Endothelial cell of umbilical vein (primary cell): ENCODE data around the gene TUBGCP2. TPM values are rescaled to one million over a fixed set of nuclear protein-coding genes. Genes with fewer than 3 reads are reported as not detected.

Experiments
- BruUV-seq: library from RNA; stranded (reverse); fragments of 400-500 nt; replicated peaks from 2 replicates; lab custom pipeline; 2021; lab: Mats Ljungman, UMichigan
- CTCF ChIA-PET: fragments of 300-600, 350-600 bp; sonication (Branson Sonifier 250); formaldehyde crosslinking; loops from one replicate; lab custom pipeline; 2021; ENCODE audit warnings: antibody characterized with exemption, inconsistent platforms; lab: Charles Lee
- POLR2A ChIA-PET: fragments of 300-600, 350-600 bp; sonication (Branson Sonifier 250); formaldehyde crosslinking; loops from one replicate; lab custom pipeline; 2021; ENCODE audit warnings: antibody characterized with exemption, inconsistent platforms; lab: Charles Lee
- DNase-seq: peaks from one replicate; pipeline ENCODE4 v3.0.0-alpha.2; 2011; ENCODE audit warnings: low read depth, low spot score
- FAIRE-seq: peaks from 2 replicates; lab custom pipeline; 2011; peaks lifted over from hg19 to GRCh38; lab: Jason Lieb, UNC
- H2AFZ ChIP-seq: 2 replicates; pipeline ENCODE4 v1.6.0; 2012; ENCODE audit warnings: low read depth, low read length, control low read depth, inconsistent platforms
- H3K27ac ChIP-seq: 2 replicates; pipeline ENCODE4 v1.5.1; 2011; ENCODE audit warnings: low read depth, mild to moderate bottlenecking, control low read depth, low read length, moderate library complexity; ENCODE audit not compliant: insufficient read depth
- H3K27me3 ChIP-seq, 2 experiments: 2 replicates each; pipeline versions ENCODE4 v1.6.0 to v1.6.1; 2011; ENCODE audit warnings: low read length in 2 of 2, mixed read lengths in 1 of 2; ENCODE audit not compliant: control insufficient read depth in 2 of 2, insufficient read depth in 2 of 2
- H3K36me3 ChIP-seq, 2 experiments: 2 replicates in 1 of 2; 3 replicates in 1 of 2; pipeline ENCODE4 v1.5.1; 2011; ENCODE audit warnings: low read length in 2 of 2, mild to moderate bottlenecking in 1 of 2, moderate library complexity in 1 of 2; ENCODE audit not compliant: control insufficient read depth in 2 of 2, insufficient read depth in 2 of 2; ENCODE audit errors: extremely low read depth in 1 of 2
- H3K4me1 ChIP-seq: 3 replicates; pipeline ENCODE4 v1.5.1; 2011; ENCODE audit warnings: mild to moderate bottlenecking, low read length; ENCODE audit not compliant: control insufficient read depth, insufficient read depth; ENCODE audit errors: extremely low read depth
- H3K4me2 ChIP-seq: 2 replicates; pipeline ENCODE4 v1.6.1; 2011; ENCODE audit warnings: low read length, control low read depth, mixed read lengths; ENCODE audit not compliant: insufficient read depth
- H3K4me3 ChIP-seq, 3 experiments: fragments of 200-600 bp in 1 of 3; sonication (generic), shearing (Covaris generic) in 1 of 3; replicated peaks in 1 of 3; 2 replicates each; pipeline ENCODE4 v1.5.1; 2011 to 2016; ENCODE audit warnings: control low read depth in 3 of 3, low read length in 3 of 3, mild to moderate bottlenecking in 2 of 3, inconsistent platforms in 1 of 3, low read depth in 1 of 3, moderate library complexity in 1 of 3; ENCODE audit not compliant: insufficient read depth in 1 of 3
- H3K79me2 ChIP-seq: 2 replicates; pipeline ENCODE4 v1.6.0; 2012; ENCODE audit warnings: low read length, inconsistent platforms; ENCODE audit not compliant: control insufficient read depth, insufficient read depth
- H3K9ac ChIP-seq: replicated peaks from 2 replicates; pipeline ENCODE3; 2011; ENCODE audit warnings: low read length, control low read depth; ENCODE audit not compliant: insufficient read depth; ENCODE audit errors: extremely low read depth
- H3K9me1 ChIP-seq: replicated peaks from 3 replicates; pipeline ENCODE4 v1.6.0; 2011; ENCODE audit warnings: mild to moderate bottlenecking, low read length; ENCODE audit not compliant: control insufficient read depth, insufficient read depth; ENCODE audit errors: extremely low read depth
- H3K9me3 ChIP-seq: replicated peaks from 2 replicates; pipeline ENCODE4 v1.5.1; 2012; ENCODE audit warnings: low read length, inconsistent platforms; ENCODE audit not compliant: control insufficient read depth, insufficient read depth
- H4K20me1 ChIP-seq: replicated peaks from 2 replicates; pipeline ENCODE3; 2011; ENCODE audit warnings: mild to moderate bottlenecking, low read length; ENCODE audit not compliant: control insufficient read depth, insufficient read depth; ENCODE audit errors: extremely low read depth
- CTCF ChIP-seq, 2 donors: IDR thresholded peaks; 1 replicate in 1 of 2; 2 replicates in 1 of 2; pipeline ENCODE4 v1.5.1; 2011; ENCODE audit warnings: low read length in 2 of 2, mild to moderate bottlenecking in 2 of 2, moderate library complexity in 2 of 2, control low read depth in 1 of 2, inconsistent platforms in 1 of 2, low read depth in 1 of 2; ENCODE audit not compliant: insufficient read depth in 1 of 2; ENCODE audit errors: extremely low read depth in 1 of 2
- EZH2 ChIP-seq: IDR thresholded peaks from 2 replicates; pipeline ENCODE4 v1.6.1; 2012; ENCODE audit warnings: borderline replicate concordance, low read depth, mild to moderate bottlenecking, moderate library complexity, low read length, inconsistent platforms; ENCODE audit not compliant: severe bottlenecking
- FOS ChIP-seq: IDR thresholded peaks from 2 replicates; pipeline ENCODE4 v1.6.1; 2011; ENCODE audit warnings: mild to moderate bottlenecking, low read length, moderate library complexity, borderline replicate concordance; ENCODE audit not compliant: insufficient read depth
- GATA2 ChIP-seq: IDR thresholded peaks from 2 replicates; pipeline ENCODE4 v1.7.0; 2011; ENCODE audit warnings: low read depth, mild to moderate bottlenecking, moderate library complexity, mixed read lengths, low read length; ENCODE audit not compliant: insufficient read length, insufficient read depth
- JUN ChIP-seq: IDR thresholded peaks from 2 replicates; pipeline ENCODE4 v1.6.1; 2011; ENCODE audit warnings: borderline replicate concordance, low read depth; ENCODE audit not compliant: insufficient read length, insufficient read depth
- MAX ChIP-seq: IDR thresholded peaks from 2 replicates; pipeline ENCODE4 v1.6.1; 2011; ENCODE audit not compliant: insufficient read depth, insufficient read length
- MYC ChIP-seq: IDR thresholded peaks from one replicate; pipeline ENCODE4 v1.6.1; 2011; ENCODE audit warnings: mild to moderate bottlenecking, low read depth, low read length
- POLR2A ChIP-seq: IDR thresholded peaks from 2 replicates; pipeline ENCODE4 v1.6.1; 2012; ENCODE audit warnings: low read depth, mild to moderate bottlenecking, control low read depth, low read length
- POLR2AphosphoS5 ChIP-seq: IDR thresholded peaks from 2 replicates; pipeline ENCODE4 v1.6.1; 2012; ENCODE audit warnings: low read depth, mild to moderate bottlenecking, control low read depth, low read length, moderate library complexity; ENCODE audit not compliant: insufficient read depth
- dilution Hi-C: fragments of 300-500 bp; cut with MboI; formaldehyde crosslinking; loops from one replicate; pipeline ENCODE4 v1.15.0; 2019; ENCODE audit warnings: low sequenced_read_pairs; ENCODE audit not compliant: extremely low pct_ligation_motif_present
- intact Hi-C: fragments of 100-400 bp; cut with micrococcal nuclease; formaldehyde crosslinking; loops from one replicate; pipeline ENCODE4 v1.10.0; 2022
- polyA plus RNA-seq, 4 experiments: library from polyadenylated mRNA; depleted of rRNA in 3 of 4; stranded (reverse) in 3 of 4; unstranded in 1 of 4; fragments of >200 nt; gene quantifications; 2 replicates each; pipeline versions ENCODE4 v1.2.1 to v1.2.3, GENCODE V29; 2011 to 2012; ENCODE audit warnings: missing spikeins in 1 of 4
- total RNA-seq: library from RNA; stranded (reverse); gene quantifications from 2 replicates; pipeline ENCODE4 v1.2.3, GENCODE V29; 2021

The TUBGCP2 gene
- total and polyA plus RNA-seq, 2 donors (not counting 3 experiments of a cell fraction or from before 2014, with no cell fraction given), result 37.1 to 53.1 TPM

GRCh38 chr10:133289761-133290160, 18.9 kb downstream of the TUBGCP2 start:
- FAIRE-seq (no peak), DNase-seq (no peak)
- POLR2A ChIA-PET, result no interaction called here
- H2AFZ ChIP-seq, result no peak overlapping the region
- dilution Hi-C loops (no loop called here), intact Hi-C loops (no loop called here)
- no peak overlapping the region for H3K27ac ChIP-seq
- no peak overlapping the region for H3K4me3 ChIP-seq
- no peak overlapping the region for H3K4me2 ChIP-seq
- BruUV-seq, result no TSS peak
- CTCF ChIA-PET, result no interaction called here
- TF ChIP-seq POLR2A, result no peak
- TF ChIP-seq POLR2AphosphoS5, result no peak
- no peak for TF ChIP-seq GATA2
- TF ChIP-seq EZH2, result no peak
- H4K20me1 ChIP-seq, result no peaks in the 10 kb centered on the region
- H3K9me1 ChIP-seq, result no peaks in the 10 kb centered on the region
- no peaks in the 10 kb centered on the region for H3K27me3 ChIP-seq
- peaks cover 12% of the 10 kb centered on the region for H3K4me1 ChIP-seq
- H3K36me3 ChIP-seq, result peaks cover 5 to 31% of the 10 kb centered on the region in 2 experiments
- no peaks in the 10 kb centered on the region for H3K9me3 ChIP-seq
- no peaks in the 10 kb centered on the region for H3K79me2 ChIP-seq
- H3K9ac ChIP-seq, result no peak overlapping the region

- Histone ChIP-seq H3K4me3 (no peak overlapping the region), H2AFZ (no peak overlapping the region), H3K9me3 (no peaks in the 10 kb centered on the region), H3K9me1 (no peaks in the 10 kb centered on the region), H3K36me3 (peaks cover 8 to 40% of the 10 kb centered on the region in 2 experiments), H3K4me2 (no peak overlapping the region), H3K27me3 (no peaks in the 10 kb centered on the region), H3K27ac (no peak overlapping the region), H3K9ac (no peak overlapping the region), H3K79me2 (no peaks in the 10 kb centered on the region), H3K4me1 (peaks cover 7% of the 10 kb centered on the region), H4K20me1 (no peaks in the 10 kb centered on the region)
- TF ChIP-seq POLR2AphosphoS5 (no peak), EZH2 (no peak), MAX (no peak), JUN (no peak), GATA2 (no peak), POLR2A (no peak), CTCF (IDR thresholded peaks at IDR 0.05; ENCODE audit: extremely low read depth in 1 of 2, insufficient read depth in 1 of 2, low read depth in 1 of 2, low read length in 2 of 2) (no peak), MYC (no peak), FOS (no peak)
- intact Hi-C loops, result no loop called here
- FAIRE-seq, result no peak
- POLR2A ChIA-PET, result no interaction called here
- dilution Hi-C loops, result no loop called here
- no TSS peak for BruUV-seq
- no peak for DNase-seq
- CTCF ChIA-PET, result no interaction called here
These were observed 20.7 kb downstream of the TUBGCP2 start for GRCh38 chr10:133287832-133288500.
